Pons (tissue), 1 donor: ENCODE results near the gene LINGO1.

Experiments
- DNase-seq: peaks from one replicate; pipeline ENCODE4 v3.0.0-alpha.2; 2016; ENCODE audit warnings: low spot score

LINGO1 gene

DNA sequence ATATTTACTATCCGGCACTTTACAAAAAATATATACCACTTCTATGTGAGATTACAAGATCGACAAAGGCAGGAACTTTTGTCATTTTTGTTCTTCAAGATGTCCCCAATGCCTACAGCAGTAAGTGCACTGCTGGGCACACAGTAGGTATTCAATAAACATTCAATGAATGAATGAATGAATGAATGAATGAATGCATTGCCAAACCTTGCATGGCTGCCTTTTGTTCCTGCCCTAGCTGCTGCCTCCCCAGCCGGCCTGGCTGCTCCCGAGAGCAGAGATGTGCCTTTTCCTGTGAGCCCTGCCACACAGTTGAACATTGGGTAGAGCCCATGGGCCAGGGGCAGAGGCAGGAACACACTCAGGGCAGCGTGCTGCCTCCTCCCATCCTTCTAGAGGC lies 37.5 kb downstream of the LINGO1 start:
- no peak for DNase-seq

DNA sequence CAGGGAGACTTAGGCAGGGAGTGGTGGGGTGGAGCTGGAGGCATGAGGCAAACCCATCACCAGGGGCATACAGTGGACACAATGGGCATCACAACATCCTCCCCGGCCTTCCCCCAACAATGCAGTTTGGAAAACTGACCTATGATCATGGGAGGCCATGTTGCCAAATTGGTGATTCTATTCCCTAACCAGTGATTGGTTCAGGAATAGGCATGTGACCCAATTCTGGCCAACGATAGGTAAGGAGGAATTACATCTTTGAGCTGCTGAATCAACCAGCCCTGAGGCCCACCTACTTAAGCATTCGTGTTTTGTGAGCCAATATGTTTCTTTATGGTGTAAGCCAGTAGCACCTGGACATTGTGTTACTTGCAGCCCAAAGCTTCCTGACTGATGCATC lies 40.0 kb downstream of the LINGO1 start:
- DNase-seq = no peak

- DNase-seq = no peak
These were observed 40.6 kb downstream of the LINGO1 start for GRCh38 chr15:77591968-77592613.

DNA sequence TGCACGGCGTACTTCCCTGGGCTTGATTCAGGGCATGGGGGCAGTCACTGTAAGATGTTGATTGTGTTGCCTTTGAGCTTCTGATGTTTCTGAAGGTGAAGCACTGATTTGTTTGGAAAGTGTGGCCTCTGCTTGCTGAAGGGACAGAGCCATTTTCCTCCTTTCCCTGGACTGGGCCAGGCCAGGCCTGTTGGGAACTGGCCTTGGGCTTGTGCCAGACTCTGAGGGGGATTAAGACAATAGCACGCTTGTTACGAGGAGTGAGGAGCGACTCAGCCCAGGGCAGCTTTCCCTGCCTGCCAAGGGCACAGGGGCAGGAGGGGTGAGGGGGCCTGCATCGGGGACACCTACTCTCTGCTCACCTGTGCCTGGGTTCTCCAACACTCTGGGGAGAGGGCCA lies 42.9 kb downstream of the LINGO1 start:
- DNase-seq = peak; percentile 98

GRCh38 chr15:77588126-77588525 lies 44.6 kb downstream of the LINGO1 start:
- no peak for DNase-seq

- DNase-seq = no peak
These were observed 48.0 kb downstream of the LINGO1 start for GRCh38 chr15:77584691-77585090.

- no peak for DNase-seq
These were observed 48.5 kb downstream of the LINGO1 start for GRCh38 chr15:77584201-77584600.

DNA sequence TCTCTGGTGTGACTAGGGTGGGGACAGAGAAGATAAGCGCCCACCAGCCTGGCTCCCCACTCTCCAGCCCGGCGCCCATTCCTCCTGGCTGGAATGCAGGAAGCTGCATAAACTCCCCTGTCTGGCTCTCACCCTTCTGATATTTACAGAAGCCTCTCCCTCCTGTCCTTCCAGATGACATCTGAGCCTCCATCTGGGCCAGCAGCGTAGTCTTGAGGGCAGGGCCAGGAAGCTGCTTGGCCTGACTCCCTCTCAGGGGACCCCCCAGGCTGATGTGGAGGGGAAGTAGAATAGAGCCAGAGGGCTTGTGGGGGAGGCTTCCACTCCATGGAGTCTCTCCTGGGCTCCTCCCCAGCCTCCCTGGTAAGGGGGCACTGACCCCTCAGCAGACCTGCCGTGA lies 49.9 kb downstream of the LINGO1 start:
- DNase-seq = no peak

DNA sequence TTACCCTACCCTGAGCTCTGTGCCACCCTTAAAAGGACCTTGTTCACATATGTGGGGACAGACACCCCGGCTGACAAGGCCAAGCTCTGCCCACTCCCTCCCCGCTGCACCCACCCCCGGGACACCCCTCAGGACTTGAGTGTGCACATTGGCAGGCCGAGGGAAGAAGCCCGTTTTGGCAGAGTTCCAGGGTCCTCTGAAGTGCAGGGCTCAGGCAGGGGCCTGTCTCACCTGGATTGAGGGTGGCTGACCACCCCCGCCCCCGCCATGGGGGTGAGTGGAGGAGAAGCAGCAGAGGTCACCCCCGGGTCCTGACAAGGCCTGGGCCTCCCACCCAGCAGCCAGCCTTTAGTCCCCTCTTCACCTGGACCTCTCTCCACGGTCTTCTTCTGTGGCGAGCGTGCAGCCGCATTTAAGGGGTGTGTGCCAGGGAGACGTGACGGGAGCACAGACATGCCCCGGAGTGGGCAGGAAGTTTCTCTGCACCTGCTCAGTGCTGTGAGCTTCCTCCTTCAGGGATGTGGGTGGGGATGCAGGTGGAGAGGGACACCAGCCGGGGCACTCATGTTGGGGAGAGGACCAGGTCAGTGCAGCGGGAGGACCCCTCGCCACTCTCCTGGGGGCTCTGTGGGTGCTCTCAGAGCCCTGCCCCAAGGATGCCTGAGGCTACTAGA lies 50.7 kb downstream of the LINGO1 start:
- no peak for DNase-seq

DNA sequence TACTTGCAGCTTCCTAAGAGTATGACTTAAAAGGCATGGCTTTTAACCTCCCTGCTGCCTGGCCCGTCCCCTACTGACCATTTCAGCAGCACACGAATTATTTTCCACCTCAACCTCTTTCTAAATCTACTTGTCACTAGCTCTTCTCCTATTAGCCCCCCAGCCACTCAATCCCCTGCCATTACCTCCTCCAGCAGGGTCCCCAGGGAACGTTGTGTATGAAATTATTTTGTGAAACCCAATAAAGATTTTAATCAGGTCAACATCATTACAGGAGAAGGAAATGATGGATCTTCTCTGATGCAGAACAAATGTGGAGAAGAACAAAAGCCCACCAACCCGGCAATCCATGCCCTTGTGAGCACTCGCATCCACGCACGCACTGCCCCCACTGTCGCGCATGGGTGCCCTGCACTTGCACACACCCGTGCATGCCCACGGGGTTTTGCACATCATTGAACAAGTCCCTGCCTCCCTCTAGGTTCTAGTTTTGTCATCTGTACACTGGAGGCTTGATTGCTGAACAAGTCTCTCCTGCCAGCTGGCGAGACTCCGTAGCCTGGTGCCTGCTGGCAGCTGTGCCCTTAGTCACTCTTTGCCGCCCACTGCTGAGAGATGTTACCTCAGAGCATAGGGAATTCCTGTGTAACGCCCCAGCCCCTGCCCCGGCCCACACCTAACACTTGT lies 51.6 kb downstream of the LINGO1 start:
- peak; percentile 82 for DNase-seq

DNA sequence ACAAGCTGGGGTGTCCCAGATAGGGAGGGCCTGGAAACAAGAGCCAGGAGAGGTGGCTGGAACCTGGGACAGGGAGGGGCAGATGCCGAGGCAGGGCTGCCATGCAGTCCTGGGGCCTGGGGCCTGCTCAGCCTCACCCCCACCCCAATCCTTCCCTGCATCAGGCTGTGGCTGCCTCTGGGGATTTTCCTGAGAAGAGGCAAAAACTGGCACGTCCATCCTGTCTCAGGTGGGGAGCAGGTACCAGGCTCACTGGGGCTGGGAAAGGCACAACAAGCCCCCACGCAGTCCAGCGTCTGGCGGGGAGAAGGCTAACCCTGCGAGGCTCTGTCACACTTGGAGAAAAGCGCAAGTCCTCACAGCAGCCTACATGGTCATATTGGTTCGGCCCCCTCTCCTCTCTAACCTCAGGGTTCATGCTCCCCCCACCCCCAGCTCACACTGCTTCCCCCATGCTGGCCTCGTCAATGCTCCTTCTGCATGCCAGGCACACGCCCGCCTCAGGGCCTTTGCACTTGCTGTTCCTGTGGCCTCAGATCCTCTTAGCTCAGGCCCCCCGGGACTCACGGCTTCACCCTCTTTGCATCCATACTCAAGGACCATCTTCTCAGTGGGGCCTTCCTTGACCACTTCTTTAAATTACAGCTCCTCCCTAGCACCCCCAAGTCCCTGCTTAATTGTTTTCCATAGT lies 53.1 kb downstream of the LINGO1 start:
- no peak for DNase-seq

DNA sequence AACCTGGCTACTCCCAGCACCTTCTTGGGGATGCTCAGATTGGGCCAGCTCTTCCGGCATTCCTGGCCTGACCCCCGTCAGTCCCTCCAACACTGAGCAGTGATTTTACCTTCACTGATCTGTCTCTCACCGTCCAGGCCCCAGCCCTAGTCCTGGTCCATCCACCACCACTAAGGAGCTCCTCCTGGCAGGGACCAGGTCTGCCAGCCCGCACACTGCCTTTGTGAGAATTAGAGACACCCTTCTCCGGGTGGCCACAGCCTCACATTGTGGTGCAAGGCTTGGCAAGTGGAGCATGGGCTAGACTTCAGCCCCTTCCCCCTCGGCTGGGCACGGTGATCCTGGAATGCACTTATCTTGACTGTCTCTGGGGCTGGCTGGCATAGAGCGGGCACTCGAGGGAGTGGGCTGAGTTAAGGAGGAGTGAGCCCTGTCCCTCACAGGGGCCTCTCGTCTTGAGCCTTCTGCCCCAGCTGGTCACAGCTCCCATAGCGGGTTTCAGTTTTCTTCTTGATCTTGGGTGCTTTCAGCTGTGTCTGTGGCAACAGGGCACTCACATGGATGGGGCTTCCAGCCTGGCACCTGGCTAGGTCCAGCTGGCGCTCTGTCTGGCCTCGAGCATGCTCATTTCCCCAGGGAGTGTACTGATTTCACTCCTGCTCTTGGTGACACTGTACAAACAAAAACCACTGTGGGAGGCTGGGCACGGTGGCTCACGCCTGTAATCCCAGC lies 53.9 kb downstream of the LINGO1 start:
- DNase-seq = no peak

- DNase-seq = peak; percentile 82
These were observed 55.3 kb downstream of the LINGO1 start for GRCh38 chr15:77577366-77577950.

DNA sequence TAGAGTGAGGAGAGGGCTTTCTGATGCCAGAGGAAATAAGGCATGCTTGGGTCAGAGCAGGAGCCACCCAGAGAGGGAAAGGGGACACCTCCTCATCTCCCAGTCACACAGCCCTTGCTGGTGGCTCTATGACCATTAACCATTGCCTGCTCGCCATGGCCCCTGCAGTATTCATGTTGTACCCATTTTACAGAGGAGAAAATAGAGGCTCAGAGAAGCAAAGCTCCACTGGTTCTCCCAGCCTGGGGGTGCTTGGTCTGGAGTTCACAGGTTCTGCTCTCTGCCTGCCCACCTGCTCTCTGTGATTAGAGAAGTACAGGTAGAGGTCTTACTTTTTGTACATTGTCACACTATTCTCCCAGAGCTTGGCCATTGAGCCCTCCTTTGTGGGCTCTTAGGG lies 56.2 kb downstream of the LINGO1 start:
- no peak for DNase-seq

DNA sequence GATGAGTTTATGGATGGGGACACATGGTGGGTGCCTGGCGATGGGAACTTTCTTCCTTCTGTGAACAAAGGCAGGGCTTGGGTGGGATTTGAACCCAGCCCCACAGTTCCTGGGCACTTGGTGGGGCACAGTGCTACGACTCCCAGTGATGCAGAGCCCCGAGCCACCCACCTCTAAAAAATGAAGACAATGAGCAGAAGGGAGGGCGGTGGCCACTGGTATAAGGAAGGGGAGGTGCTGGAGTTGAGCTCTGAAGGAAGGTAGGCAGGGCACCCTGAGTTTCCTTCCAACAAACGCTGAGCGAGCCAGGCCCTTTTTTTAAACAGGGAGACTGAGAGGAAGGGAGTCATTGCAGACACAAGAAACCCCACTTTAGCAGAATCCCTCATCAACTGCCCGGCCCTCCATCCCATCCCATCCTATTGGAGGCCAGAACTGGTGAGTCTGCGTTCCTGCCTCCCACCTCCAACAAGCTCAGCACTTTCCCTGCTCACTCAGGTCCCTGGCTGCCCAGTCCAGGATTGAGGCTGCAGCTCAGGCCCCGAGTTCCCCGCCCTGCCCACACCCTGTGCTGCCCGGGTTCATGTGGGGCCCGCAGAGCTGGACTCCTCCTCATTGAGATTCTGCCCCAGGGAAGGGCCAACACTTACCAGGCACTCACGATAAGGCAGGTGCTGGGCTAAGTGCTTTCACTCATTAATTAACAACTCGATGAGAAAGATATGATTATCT lies 57.3 kb downstream of the LINGO1 start:
- DNase-seq = no peak

GRCh38 chr15:77574521-77575202 lies 58.0 kb downstream of the LINGO1 start:
- no peak for DNase-seq

GRCh38 chr15:77573802-77574201 lies 58.9 kb downstream of the LINGO1 start:
- DNase-seq = no peak

DNA sequence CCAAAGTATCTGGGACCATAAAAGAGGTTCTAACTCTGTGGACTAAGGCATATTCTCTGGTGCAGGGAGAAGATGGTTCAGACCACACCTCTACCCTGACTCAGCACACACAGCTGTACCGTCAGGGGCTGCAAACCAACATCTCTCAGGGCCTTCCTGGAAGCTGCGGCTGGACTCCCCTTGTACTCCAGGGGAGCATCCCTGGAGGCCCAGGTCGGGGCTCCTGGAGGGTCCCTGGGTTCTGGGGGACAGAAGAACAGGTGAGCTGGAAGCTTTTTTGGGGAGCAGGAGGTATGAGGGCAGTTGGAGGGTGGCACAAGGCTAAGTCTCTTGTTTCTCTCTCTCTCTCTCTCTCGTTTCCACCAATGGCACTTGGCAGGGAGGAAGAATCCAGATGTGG lies 60.5 kb downstream of the LINGO1 start:
- DNase-seq = no peak

DNA sequence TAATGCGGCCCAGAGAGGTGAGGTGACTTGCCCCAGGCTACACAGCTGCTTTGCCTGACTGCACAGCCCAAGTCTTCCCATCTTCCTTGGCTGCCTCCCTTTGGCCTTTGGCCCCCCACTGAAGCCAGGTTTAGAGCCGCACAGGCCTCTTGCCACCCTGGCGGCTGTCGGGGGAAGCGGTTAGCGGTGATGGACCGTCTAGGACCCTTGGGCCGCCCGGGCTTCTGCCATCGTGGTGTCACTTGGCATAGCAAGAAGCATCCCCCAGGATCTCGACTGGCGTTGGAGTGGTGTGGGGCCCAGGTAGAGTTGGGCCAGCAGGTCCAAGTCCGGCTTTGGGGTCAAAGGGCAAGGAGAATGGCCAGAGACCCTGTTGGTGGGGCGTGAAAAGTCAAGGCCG lies 61.0 kb downstream of the LINGO1 start:
- DNase-seq = no peak

DNA sequence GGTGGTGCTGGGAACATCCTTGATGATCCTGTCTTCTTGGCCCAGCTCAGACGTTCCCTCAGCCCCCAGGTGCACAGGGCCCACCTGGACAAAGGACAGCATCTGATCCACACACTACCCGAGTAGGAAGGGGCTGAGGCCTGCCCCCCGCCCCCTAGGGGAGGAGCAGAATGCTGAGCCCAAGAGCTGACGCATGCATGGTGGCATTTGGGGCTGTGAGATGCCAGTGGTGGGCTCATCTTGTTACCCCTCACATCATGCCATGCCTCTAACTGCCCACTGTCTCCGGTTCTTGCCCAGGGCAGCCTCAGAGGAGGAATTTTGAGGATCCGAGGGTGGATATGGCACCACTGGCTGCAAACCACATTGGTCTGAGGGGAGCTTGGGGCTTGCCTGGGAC lies 61.5 kb downstream of the LINGO1 start:
- DNase-seq = no peak
